LNCaP clone FGC (cell line): ENCODE measurements around the gene GATM.

Experiments used
- DNase-seq: peaks from one replicate; pipeline ENCODE4 v3.0.0-alpha.2; 2011; ENCODE audit warnings: low read depth
- H3K4me3 ChIP-seq: 2 replicates; pipeline ENCODE4 v1.5.1; 2011; ENCODE audit warnings: mild to moderate bottlenecking, low read depth, low read length, control low read depth
- CTCF ChIP-seq: IDR thresholded peaks from 2 replicates; pipeline ENCODE4 v1.5.1; 2012; ENCODE audit warnings: mild to moderate bottlenecking; ENCODE audit not compliant: control insufficient read depth, insufficient read depth; ENCODE audit errors: extremely low read depth

The GATM gene

DNA sequence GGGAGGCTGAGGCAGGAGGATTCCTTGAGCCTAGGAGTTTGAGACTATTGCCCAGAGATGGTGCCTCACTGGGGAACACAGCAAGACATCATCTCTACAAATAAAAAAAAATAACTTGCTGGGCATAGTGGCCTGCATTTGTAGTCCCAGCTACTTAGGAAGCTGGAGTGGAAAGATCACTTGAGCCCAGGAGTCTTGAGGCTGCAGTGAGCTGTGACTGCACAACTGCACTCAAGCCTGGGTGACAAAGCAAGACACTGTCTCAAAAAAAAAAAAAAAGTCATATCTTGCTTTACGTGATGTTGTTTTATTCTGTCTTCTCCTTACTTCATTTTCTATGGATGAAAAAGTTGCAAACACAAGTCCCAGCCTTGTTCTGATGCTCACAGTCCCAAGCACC lies 14.1 kb downstream of the GATM start:
- no peak overlapping the region for H3K4me3 ChIP-seq
- DNase-seq: no peak
- TF ChIP-seq CTCF: no peak

DNA sequence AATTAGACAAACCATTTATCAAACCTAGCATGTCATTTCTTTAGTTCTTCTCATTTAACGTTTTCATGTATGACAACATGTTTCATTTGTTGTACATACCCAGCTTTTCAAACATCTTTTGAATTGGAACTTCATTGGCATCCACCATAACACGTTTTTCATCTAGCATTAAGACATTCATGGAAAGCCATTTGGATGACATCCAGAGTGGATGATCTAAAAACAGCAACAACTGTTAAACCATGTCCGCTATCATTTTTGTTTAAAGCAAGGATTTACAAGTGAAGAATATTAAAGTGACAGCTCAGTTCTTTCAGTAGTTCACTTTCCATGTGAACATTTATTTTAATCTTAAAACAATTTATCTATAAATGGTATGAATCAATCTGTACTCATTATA lies 14.5 kb downstream of the GATM start:
- no peak for DNase-seq
- no peak overlapping the region for H3K4me3 ChIP-seq
- TF ChIP-seq CTCF: no peak

GRCh38 chr15:45363334-45363733 lies 15.0 kb downstream of the GATM start:
- no peak overlapping the region for H3K4me3 ChIP-seq
- no peak for TF ChIP-seq CTCF
- no peak for DNase-seq

DNA sequence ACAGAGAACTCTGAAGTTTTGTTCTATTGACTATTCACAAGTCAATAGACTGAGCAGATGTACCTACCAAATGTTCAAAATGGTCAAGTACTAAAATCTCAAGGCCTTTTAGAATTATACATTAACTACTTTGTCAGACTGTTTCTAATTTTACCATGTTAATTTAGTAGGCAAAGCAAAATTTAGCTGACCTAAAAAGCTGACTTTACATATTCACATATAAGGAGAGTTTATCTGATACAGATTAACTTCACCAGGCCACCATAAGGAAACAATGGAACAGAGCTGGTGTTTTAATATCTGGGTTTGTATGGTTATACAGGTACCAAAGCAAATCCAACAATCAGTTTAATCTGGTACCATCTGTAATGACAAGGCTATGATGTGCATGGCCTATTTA lies 15.9 kb downstream of the GATM start:
- DNase-seq: no peak
- no peak for TF ChIP-seq CTCF
- no peak overlapping the region for H3K4me3 ChIP-seq

DNA sequence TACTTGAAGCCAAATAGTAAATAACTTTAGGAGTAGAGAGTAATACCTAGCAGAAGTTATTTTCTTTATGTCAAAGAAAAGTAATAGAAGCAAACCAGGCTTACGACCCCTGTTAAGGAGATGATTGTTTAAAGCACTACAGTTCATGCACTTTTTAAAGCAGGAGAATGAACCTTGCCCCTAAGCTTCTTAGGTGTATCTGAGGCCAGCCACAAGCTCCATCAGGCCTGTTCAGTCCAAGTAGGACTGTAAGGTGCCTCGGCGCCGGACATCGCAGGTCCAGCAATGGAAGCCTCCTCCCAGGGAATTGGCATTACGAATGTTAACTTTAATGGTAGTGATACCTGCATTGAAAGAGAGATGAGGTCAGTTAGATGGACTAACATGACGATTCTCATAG lies 16.5 kb downstream of the GATM start:
- H3K4me3 ChIP-seq: no peak overlapping the region
- DNase-seq: no peak
- no peak for TF ChIP-seq CTCF

DNA sequence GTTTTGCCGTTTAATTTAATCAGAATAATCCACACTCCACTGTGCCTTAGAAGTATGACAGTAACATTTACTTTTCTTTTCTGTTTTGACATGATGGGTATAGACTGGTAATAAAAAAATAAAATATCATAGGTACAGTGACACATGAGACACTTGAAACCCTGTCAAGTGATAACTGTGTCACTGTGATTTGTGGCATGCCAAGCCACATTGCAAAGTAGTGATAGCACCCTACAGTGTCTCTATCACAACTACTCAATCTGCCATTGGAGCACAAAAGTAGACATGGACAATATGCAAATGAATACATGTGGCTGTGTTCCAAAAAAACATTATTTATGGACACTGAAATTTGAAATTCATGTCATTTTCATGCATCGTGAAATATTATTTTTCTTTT lies 22.5 kb downstream of the GATM start:
- no peak for DNase-seq
- no peak for TF ChIP-seq CTCF
- H3K4me3 ChIP-seq: no peak overlapping the region

DNA sequence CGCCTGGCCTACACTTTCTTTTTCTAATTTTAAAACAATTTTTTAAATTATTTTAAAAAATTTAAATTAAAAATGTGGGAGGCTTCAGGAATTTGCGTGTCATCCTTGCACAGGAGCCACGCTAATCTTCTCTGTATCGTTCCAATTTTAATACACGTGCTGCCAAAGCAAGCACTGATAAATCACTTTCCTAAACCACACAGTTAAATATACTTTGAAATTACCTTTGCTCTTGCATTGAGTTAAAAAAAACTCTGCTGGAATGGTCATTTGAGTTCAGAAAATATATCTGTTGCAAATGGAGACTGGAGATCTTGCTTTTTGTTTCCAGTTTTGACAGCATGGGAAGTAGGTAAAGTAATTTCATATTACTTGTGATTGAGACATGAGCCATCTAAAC lies 23.6 kb downstream of the GATM start:
- no peak for TF ChIP-seq CTCF
- no peak overlapping the region for H3K4me3 ChIP-seq
- no peak for DNase-seq
